ENCODE measurements around the gene PGBD5. TPM values are rescaled to one million over a fixed set of nuclear protein-coding genes. Genes with fewer than 3 reads are reported as not detected.
"Not testable (repeated sequence)": the region's sequence is repeated elsewhere in the genome, so short reads cannot be mapped to it uniquely, and the experiment has no call there.

PGBD5 gene
- 0.05 TPM in 1 of 2 replicates, not detected in the other for total RNA-seq (2014; rRNA removed; shearing (Covaris generic); ENCODE audit: low replicate concordance)

- H3K27me3 ChIP-seq, result peaks cover 58% of the 10 kb centered on the region
- H3K9me3 ChIP-seq, result no peaks in the 10 kb centered on the region; the same call in 1 of the 2 replicates
- DNase-seq, result peak; percentile 68
- H3K4me3 ChIP-seq, result peak within 1 kb of the TSS; percentile 35
- H3K36me3 ChIP-seq, result no peaks in the 10 kb centered on the region
Measured at GRCh38 chr1:230426246-230427093, at the start of gene PGBD5. PGBD5 (minus strand) TSS chr1:230426332; CDS start chr1:230425928, 404 bp downstream.

GRCh38 chr1:230474924-230475323, 48.8 kb upstream of the PGBD5 start:
- H3K36me3 ChIP-seq, H3K9me3 ChIP-seq, DNase-seq, H3K4me3 ChIP-seq: not testable (repeated sequence)
- peaks cover 38% of the 10 kb centered on the region for H3K27me3 ChIP-seq

DNA sequence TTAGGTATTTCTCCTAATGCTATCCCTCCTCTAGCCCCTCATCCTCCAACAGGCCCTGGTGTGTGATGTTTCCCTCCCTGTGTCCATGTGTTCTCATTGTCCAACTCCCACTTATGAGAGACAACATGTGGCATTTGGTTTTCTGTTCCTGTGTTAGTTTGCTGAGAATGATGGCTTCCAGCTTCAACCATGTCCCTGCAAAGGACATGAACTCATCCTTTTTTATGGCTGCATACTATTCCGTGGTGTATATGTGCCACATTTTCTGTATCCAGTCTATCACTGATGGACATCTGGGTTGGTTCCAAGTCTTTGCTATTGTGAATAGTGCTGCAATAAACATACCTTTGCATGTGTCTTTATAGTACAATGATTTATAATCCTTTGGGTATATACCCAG, 44.6 kb upstream of the PGBD5 start:
- H3K9me3 ChIP-seq, H3K4me3 ChIP-seq, DNase-seq, H3K36me3 ChIP-seq: not testable (repeated sequence)
- peaks cover 14% of the 10 kb centered on the region for H3K27me3 ChIP-seq

- Histone ChIP-seq H3K27me3 (peaks cover 5% of the 10 kb centered on the region), H3K9me3 (no peaks in the 10 kb centered on the region; the same call in 1 of the 2 replicates), H3K36me3 (no peaks in the 10 kb centered on the region), H3K4me3 (no peak overlapping the region)
- no peak for DNase-seq
Measured at GRCh38 chr1:230469271-230469670, 43.1 kb upstream of the PGBD5 start.

DNA sequence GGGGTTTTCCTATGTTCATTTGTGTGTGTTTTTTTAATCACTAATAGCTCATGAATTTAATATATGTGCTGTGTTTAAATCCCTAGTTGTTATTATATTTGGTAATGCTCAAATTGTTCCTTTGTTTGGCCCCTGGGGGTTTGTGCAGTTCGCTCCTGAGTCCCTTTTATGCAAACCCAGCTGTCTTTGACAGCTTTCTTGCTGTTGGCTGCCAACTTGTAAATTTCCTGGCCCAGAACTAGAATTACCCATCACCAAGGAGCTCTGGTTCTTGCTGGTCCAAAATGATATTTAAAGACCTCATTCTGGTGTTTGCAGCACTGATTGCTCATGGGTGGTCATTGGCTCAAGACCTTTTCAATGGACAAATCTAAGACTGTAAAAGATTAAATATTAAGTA, 39.6 kb upstream of the PGBD5 start:
- no peak overlapping the region for H3K4me3 ChIP-seq
- H3K36me3 ChIP-seq, result no peaks in the 10 kb centered on the region
- H3K9me3 ChIP-seq, result no peaks in the 10 kb centered on the region
- H3K27me3 ChIP-seq, result peaks cover 11% of the 10 kb centered on the region; the same call in 1 of the 2 replicates
- no peak for DNase-seq

DNA sequence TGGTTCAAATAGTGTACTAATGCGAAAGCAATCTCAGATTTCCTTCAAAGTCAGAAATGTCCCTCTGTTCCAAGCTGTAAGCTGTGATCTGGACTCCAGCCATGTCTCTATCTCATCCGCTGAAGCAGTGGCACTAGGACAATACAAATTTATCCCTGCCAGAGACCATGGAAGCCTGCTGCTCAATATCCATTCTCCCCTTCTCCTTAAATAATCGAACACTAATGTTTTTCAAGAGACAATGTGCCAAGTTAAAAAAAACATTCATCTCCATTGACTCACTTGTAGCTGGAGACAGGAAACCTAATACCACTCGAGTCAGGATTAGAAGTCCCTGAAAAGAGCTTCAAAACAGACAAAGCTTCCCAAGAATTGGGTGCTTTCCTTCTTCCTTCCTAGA, 38.5 kb upstream of the PGBD5 start:
- Histone ChIP-seq H3K9me3 (no peaks in the 10 kb centered on the region), H3K27me3 (peaks cover 13% of the 10 kb centered on the region; the same call in 1 of the 2 replicates), H3K4me3 (no peak overlapping the region), H3K36me3 (no peaks in the 10 kb centered on the region)
- no peak for DNase-seq

GRCh38 chr1:230463760-230464159, 37.6 kb upstream of the PGBD5 start:
- Histone ChIP-seq H3K4me3 (no peak overlapping the region), H3K27me3 (peaks cover 13% of the 10 kb centered on the region; the same call in 1 of the 2 replicates), H3K9me3 (no peaks in the 10 kb centered on the region; the same call in 1 of the 2 replicates), H3K36me3 (no peaks in the 10 kb centered on the region)
- no peak for DNase-seq

DNA sequence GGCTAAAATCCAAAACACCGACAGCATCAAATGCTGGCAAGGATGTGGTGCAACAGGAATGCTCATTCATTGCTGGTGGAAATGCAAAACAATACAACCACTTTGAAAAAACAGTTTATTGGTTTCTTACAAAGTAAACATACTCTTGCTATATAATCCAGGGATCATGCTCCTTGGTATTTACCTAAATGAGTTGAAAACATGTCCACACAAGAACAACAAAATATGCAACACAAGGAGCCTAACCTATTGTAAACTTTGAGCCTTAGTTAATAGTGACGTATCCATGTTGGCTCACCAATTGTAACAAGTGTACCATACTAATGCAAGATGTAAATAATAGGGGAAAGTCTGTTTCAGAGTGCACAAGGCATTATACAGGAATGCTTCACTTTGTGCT, 37.2 kb upstream of the PGBD5 start:
- DNase-seq, result no peak
- H3K27me3 ChIP-seq, result peaks cover 13% of the 10 kb centered on the region; the same call in 1 of the 2 replicates
- no peaks in the 10 kb centered on the region for H3K36me3 ChIP-seq
- no peak overlapping the region for H3K4me3 ChIP-seq
- no peaks in the 10 kb centered on the region; the same call in 1 of the 2 replicates for H3K9me3 ChIP-seq

DNA sequence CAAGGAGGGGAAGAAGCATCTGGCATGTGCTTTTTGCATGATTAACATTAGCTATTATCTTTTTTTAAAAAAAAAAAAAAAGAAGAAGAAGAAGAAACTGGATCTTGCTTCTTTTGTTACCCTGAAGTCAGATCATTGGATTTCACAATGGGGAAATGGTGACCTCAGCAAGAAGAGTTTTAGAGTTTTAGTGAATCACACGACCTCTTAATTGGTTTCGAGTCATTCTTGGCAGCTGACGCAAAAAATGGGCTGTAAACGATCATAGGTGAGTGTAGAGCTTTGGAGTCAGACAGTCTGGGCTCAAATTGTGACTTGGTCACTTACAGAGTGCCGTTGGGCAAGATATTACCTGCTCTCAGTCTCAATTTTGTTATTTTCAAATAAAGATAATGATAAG, 33.3 kb upstream of the PGBD5 start:
- peak; percentile 35 for DNase-seq
- no peak overlapping the region for H3K4me3 ChIP-seq
- H3K36me3 ChIP-seq, result no peaks in the 10 kb centered on the region
- no peaks in the 10 kb centered on the region; the same call in 1 of the 2 replicates for H3K9me3 ChIP-seq
- peaks cover 14% of the 10 kb centered on the region; the same call in 1 of the 2 replicates for H3K27me3 ChIP-seq

DNA sequence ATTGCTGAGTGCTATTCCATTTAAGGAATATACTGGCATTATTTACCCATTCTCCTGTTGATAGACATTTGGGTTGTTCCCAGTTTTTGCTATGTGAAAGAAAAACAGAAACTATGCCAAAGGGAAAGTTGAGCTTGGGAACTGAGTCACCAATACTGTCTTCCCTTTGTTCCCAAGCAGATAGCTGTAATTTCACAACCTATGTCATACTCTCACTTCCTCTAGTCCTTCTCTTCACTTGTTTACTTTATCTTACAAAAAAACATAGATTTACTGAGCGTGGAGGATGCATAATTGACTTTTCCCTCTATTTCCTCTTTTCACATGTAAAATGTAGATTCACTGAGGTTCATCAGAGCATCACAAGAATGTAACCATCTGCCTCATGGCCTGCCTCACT, 32.4 kb upstream of the PGBD5 start:
- H3K4me3 ChIP-seq, result no peak overlapping the region
- H3K9me3 ChIP-seq, result no peaks in the 10 kb centered on the region; the same call in 1 of the 2 replicates
- no peaks in the 10 kb centered on the region for H3K36me3 ChIP-seq
- H3K27me3 ChIP-seq, result peaks cover 15% of the 10 kb centered on the region
- no peak for DNase-seq

DNA sequence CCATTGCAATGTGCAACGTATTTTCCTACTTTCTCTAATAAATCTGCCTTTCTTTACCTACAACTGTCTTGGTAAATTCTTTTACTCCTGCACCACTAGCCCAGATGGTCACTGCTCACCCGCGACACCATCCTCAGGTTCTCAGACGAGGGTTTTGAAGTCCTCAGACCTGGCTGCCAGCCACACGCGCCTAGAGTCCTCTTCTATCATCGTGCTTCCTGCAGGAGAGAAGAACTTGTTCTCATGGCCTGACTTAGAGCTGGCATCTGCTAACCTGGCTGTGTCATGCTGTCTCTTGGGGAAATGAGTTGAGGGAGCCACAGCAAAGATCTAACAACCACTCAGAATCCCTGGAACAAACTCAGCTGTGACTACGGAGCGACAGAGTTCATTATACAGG, 30.3 kb upstream of the PGBD5 start:
- Histone ChIP-seq H3K27me3 (peaks cover 11% of the 10 kb centered on the region), H3K4me3 (no peak overlapping the region), H3K36me3 (no peaks in the 10 kb centered on the region), H3K9me3 (no peaks in the 10 kb centered on the region; the same call in 1 of the 2 replicates)
- no peak for DNase-seq

DNA sequence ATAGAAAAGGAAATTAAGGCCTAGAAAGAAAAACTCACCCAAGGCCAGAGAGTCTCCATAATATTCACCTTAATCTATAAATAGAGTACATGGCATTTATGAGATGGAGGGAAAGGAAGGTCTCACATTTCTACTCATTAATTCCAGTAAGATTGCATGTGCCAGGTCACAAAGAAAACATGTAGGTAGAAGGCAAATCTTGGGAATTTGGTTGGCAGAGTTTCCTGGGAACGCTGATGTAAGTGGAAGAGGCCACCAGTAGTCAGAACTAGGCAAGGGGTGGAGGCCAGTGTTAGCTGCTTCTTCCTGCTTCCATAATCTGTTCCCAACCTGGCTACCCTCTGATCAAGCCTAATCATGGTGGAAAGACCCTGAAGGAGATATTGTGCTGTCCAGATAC, 29.2 kb upstream of the PGBD5 start:
- H3K27me3 ChIP-seq, result peaks cover 4% of the 10 kb centered on the region
- no peaks in the 10 kb centered on the region; the same call in 1 of the 2 replicates for H3K9me3 ChIP-seq
- no peak for DNase-seq
- H3K4me3 ChIP-seq, result no peak overlapping the region
- no peaks in the 10 kb centered on the region for H3K36me3 ChIP-seq

GRCh38 chr1:230453377-230453776, 27.2 kb upstream of the PGBD5 start:
- no peaks in the 10 kb centered on the region for H3K9me3 ChIP-seq
- no peaks in the 10 kb centered on the region for H3K36me3 ChIP-seq
- DNase-seq, result no peak
- H3K27me3 ChIP-seq, result peaks cover 8% of the 10 kb centered on the region
- H3K4me3 ChIP-seq, result no peak overlapping the region

- no peak overlapping the region for H3K4me3 ChIP-seq
- H3K9me3 ChIP-seq, result peaks cover 4% of the 10 kb centered on the region
- H3K36me3 ChIP-seq, result no peaks in the 10 kb centered on the region
- peaks cover 22% of the 10 kb centered on the region for H3K27me3 ChIP-seq
- no peak for DNase-seq
Measured at GRCh38 chr1:230441183-230442029, 15.3 kb upstream of the PGBD5 start.

DNA sequence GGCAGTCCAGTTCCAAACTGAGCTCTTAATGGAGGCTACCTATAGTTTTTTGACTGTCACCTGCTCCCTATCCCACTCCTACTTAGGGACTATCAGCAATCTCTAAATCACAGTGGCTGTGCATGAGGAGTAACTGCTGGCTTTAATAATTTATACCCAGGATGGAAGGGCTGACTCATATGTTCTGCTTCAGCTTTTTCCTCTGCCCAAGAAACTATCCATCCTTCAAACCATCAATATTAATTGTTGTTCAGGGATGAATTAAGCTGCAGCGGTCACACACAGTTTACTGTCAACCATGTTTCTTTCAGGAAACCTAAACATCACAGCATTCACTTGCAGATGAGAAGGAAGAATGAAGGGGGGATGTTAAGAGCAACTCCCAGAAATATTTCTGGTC, 9.0 kb upstream of the PGBD5 start:
- peaks cover 24% of the 10 kb centered on the region for H3K27me3 ChIP-seq
- no peak overlapping the region for H3K4me3 ChIP-seq
- no peak for DNase-seq
- H3K36me3 ChIP-seq, result no peaks in the 10 kb centered on the region
- no peaks in the 10 kb centered on the region for H3K9me3 ChIP-seq

GRCh38 chr1:230431527-230431926, 5.4 kb upstream of the PGBD5 start:
- H3K36me3 ChIP-seq, result no peaks in the 10 kb centered on the region
- H3K4me3 ChIP-seq, result no peak overlapping the region
- no peaks in the 10 kb centered on the region; the same call in 1 of the 2 replicates for H3K9me3 ChIP-seq
- no peak for DNase-seq
- H3K27me3 ChIP-seq, result peaks cover 27% of the 10 kb centered on the region

DNA sequence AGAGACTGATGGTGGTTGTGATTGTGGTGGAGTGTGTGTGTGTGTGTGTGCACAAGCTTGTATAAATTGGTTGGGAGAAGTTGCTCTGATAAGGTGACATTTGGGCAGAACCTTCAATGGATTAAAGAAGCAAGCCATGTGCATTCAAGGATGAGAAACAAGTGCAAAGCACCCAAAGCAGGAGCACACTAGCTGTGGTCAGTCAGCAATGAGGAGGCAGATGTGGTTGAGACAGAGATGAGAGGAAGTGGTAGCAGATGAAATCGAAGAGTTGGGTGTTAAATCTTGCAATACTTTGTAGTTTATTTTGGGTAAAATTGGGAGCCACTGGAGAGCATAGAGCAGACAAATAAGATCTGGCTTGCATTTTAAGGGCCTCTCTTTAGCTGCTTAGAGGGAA, 4.4 kb upstream of the PGBD5 start:
- H3K36me3 ChIP-seq, result no peaks in the 10 kb centered on the region
- H3K27me3 ChIP-seq, result peaks cover 29% of the 10 kb centered on the region
- no peak overlapping the region for H3K4me3 ChIP-seq
- DNase-seq, result no peak
- no peaks in the 10 kb centered on the region; the same call in 1 of the 2 replicates for H3K9me3 ChIP-seq
